Measurements from ENCODE around the gene FMO1. TPM values are rescaled to one million over a fixed set of nuclear protein-coding genes. Genes with fewer than 3 reads are reported as not detected.

Gene FMO1
- total and polyA plus RNA-seq, 2 of the 8 experiments (the other 6 are each of a cell fraction or from before 2014, with no cell fraction given): 0.11 TPM; not detected in 1

- Histone ChIP-seq H4K5ac (ENCODE audit: insufficient read length, low read depth, low read length) (no peak overlapping the region), H3K4me2 (ENCODE audit: insufficient read depth in 1 of 2, low read depth in 2 of 2, low read length in 2 of 2) (no peak overlapping the region; a peak in 1 of 4 replicates), H4K8ac (ENCODE audit: extremely low read depth, insufficient read depth, low read length) (no peak overlapping the region), H3K79me2 (ENCODE audit: control insufficient read depth in 1 of 2, insufficient read depth in 2 of 2, low read length in 2 of 2) (no peaks in the 10 kb centered on the region), H4K20me1 (replicated peaks in 1 of 2; ENCODE audit: control insufficient read depth in 1 of 2, insufficient read depth in 2 of 2, low read length in 2 of 2) (no peaks in the 10 kb centered on the region), H2AK5ac (ENCODE audit: low read depth, low read length) (0 out of 2 replicates have a peak overlapping the region, but pooled peaks have one; percentile 41), H3K4me1 (replicated peaks in 1 of 4; ENCODE audit: control insufficient read depth in 3 of 4, insufficient read depth in 4 of 4, low read length in 3 of 4) (peaks cover 9 to 16% (median 14%) of the 10 kb centered on the region in 4 experiments), H3K4ac (replicated peaks; ENCODE audit: insufficient read length, low read depth, low read length) (no peak overlapping the region), H3K4me3 (ENCODE audit: extremely low read depth in 1 of 4, insufficient read depth in 2 of 4, low read depth in 3 of 4, low read length in 4 of 4) (no peak overlapping the region), H2BK120ac (replicated peaks; ENCODE audit: low read depth, low read length) (peak overlapping the region; percentile 47), H4K91ac (replicated peaks; ENCODE audit: insufficient read length, low read length) (peak overlapping the region; percentile 5), H2BK5ac (ENCODE audit: low read depth, low read length) (no peak overlapping the region), H3K9ac (replicated peaks in 1 of 4; ENCODE audit: extremely low read depth in 1 of 4, low read depth in 3 of 4, low read length in 3 of 4) (no peak overlapping the region), H3K36me3 (ENCODE audit: control insufficient read depth in 2 of 4, insufficient read depth in 4 of 4, low read length in 3 of 4) (no peaks in the 10 kb centered on the region), H3K56ac (replicated peaks; ENCODE audit: insufficient read length, low read depth, low read length) (no peak overlapping the region), H3K14ac (ENCODE audit: insufficient read length) (no peak overlapping the region), H3K18ac (ENCODE audit: extremely low read depth, low read length) (peak overlapping the region; percentile 82), H3K27ac (ENCODE audit: low read depth, low read length) (no peak overlapping the region), H2BK12ac (ENCODE audit: low read depth, low read length) (0 out of 2 replicates have a peak overlapping the region, but pooled peaks have one; percentile 11), H2BK20ac (ENCODE audit: low read length) (peak overlapping the region; percentile 48), H2BK15ac (ENCODE audit: low read length) (no peak overlapping the region), H3K9me3 (ENCODE audit: insufficient read depth in 2 of 2, low read depth in 1 of 2, low read length in 1 of 2) (no peaks in the 10 kb centered on the region), H3K23ac (ENCODE audit: insufficient read length) (no peak overlapping the region), H2AFZ (ENCODE audit: low read length) (0 out of 2 replicates have a peak overlapping the region, but pooled peaks have one; percentile 19), H3K79me1 (ENCODE audit: low read depth, low read length) (no peaks in the 10 kb centered on the region), H3K23me2 (ENCODE audit: low read depth, low read length) (no peaks in the 10 kb centered on the region), H3K27me3 (replicated peaks in 1 of 4; ENCODE audit: control insufficient read depth in 3 of 4, extremely low read depth in 1 of 4, insufficient read depth in 3 of 4, low read length in 3 of 4) (no peaks in the 10 kb centered on the region)
- CTCF ChIA-PET (ENCODE audit: partially characterized antibody): interaction anchor here (0.5 to 11.5 kb wide), 10 partner anchors 12 to 1822 kb away, joined by 3 to 78 read pairs (median 4); partner anchors contain the start of genes FMO1 and FMO4
- DNase-seq (ENCODE audit: low read depth in 1 of 2, low spot score in 2 of 2) (no peak), FAIRE-seq (no peak)
- WGBS, 2 experiments (ENCODE audit: extremely low coverage in 1 of 2, insufficient coverage in 1 of 2, insufficient read length in 1 of 2, insufficient replicate concordance in 2 of 2, low coverage in 1 of 2, low lambda C conversion rate in 2 of 2, missing lambda C conversion rate in 1 of 2): 82% methylated on average over 3 of the region's 3 CpGs; no CpG with 5 or more reads in 1 of the 2 experiments
- POLR2A ChIA-PET (ENCODE audit: partially characterized antibody): interaction anchor here (1.1 kb wide), 1 partner anchor 39 kb away, joined by 5 read pairs; no protein-coding TSS in a partner anchor
- TF ChIP-seq SP2 (IDR thresholded peaks at IDR 0.05; ENCODE audit: low read length) (no peak), MAFK (IDR thresholded peaks at IDR 0.05; ENCODE audit: low read depth, low read length) (no peak), POLR2AphosphoS5 (IDR thresholded peaks at IDR 0.05; ENCODE audit: low read depth, low read length) (no peak), YY1 (IDR thresholded peaks at IDR 0.05; ENCODE audit: low read depth, low read length) (no peak), POU5F1 (IDR thresholded peaks at IDR 0.05; ENCODE audit: low read depth, low read length) (no peak), EGR1 (IDR thresholded peaks at IDR 0.05; ENCODE audit: borderline replicate concordance, low read depth, low read length) (no peak), CBX5 (IDR thresholded peaks at IDR 0.05; ENCODE audit: low read depth, low read length) (no peak), CREB1 (IDR thresholded peaks at IDR 0.05) (no peak), NRF1 (IDR thresholded peaks at IDR 0.05; ENCODE audit: low read depth, low read length) (no peak), BRCA1 (IDR thresholded peaks at IDR 0.05; ENCODE audit: low read depth, low read length) (no peak), ASH2L (IDR thresholded peaks at IDR 0.05; ENCODE audit: low read length) (no peak), JUND (IDR thresholded peaks at IDR 0.05; ENCODE audit: low read length) (no peak), EP300 (IDR thresholded peaks at IDR 0.05; ENCODE audit: borderline replicate concordance in 1 of 2, low read depth in 2 of 2, low read length in 2 of 2) (no peak), SP1 (IDR thresholded peaks at IDR 0.05; ENCODE audit: low read depth, low read length) (no peak)
- TF ChIP-seq, protein P1, sequence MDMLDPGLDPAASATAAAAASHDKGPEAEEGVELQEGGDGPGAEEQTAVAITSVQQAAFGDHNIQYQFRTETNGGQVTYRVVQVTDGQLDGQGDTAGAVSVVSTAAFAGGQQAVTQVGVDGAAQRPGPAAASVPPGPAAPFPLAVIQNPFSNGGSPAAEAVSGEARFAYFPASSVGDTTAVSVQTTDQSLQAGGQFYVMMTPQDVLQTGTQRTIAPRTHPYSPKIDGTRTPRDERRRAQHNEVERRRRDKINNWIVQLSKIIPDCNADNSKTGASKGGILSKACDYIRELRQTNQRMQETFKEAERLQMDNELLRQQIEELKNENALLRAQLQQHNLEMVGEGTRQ (IDR thresholded peaks at IDR 0.05; ENCODE audit: low read length): no peak
Observed at GRCh38 chr1:171258429-171258828, 10.1 kb downstream of the FMO1 start.

Data from H1 (cell line).